RWPE1 (cell line): Measurements from ENCODE around the gene DHFR2.
"Not testable (repeated sequence)": the region's sequence is repeated elsewhere in the genome, so short reads cannot be mapped to it uniquely, and the experiment has no call there.

Experiments
- CTCF ChIA-PET: fragments of 350-600 bp; sonication (Branson Sonifier 250); formaldehyde crosslinking; extraction: SDS; loops from one replicate; lab custom pipeline; 2021; lab: Yijun Ruan, JAX
- POLR2A ChIA-PET: fragments of 400-600 bp; formaldehyde crosslinking; extraction: SDS; loops from one replicate; lab custom pipeline; 2020; ENCODE audit warnings: antibody characterized with exemption; ENCODE audit not compliant: low non-redundant PET; lab: Yijun Ruan, JAX
- DNase-seq: peaks from one replicate; pipeline ENCODE4 v3.0.0; 2012; ENCODE audit warnings: low spot score
- H3K27ac ChIP-seq: fragments of 450-650 bp; 2 replicates; pipeline ENCODE4 v1.5.1; 2017
- TF ChIP-seq, protein P1 (sequence below): fragments of 450-650 bp; conservative IDR thresholded peaks from 2 replicates; pipeline ENCODE4 v1.5.1; 2017; ENCODE audit warnings: low read depth, mild to moderate bottlenecking

DHFR2 gene

GRCh38 chr3:94063496-94064119 is 892 bp upstream of the DHFR2 start:
- CTCF ChIA-PET, result interaction anchor here (0.6 kb wide), 1 partner anchor 51 kb away, joined by 3 read pairs; no protein-coding TSS in a partner anchor
- peak overlapping the region; percentile 93 for H3K27ac ChIP-seq
- TF ChIP-seq, protein P1, sequence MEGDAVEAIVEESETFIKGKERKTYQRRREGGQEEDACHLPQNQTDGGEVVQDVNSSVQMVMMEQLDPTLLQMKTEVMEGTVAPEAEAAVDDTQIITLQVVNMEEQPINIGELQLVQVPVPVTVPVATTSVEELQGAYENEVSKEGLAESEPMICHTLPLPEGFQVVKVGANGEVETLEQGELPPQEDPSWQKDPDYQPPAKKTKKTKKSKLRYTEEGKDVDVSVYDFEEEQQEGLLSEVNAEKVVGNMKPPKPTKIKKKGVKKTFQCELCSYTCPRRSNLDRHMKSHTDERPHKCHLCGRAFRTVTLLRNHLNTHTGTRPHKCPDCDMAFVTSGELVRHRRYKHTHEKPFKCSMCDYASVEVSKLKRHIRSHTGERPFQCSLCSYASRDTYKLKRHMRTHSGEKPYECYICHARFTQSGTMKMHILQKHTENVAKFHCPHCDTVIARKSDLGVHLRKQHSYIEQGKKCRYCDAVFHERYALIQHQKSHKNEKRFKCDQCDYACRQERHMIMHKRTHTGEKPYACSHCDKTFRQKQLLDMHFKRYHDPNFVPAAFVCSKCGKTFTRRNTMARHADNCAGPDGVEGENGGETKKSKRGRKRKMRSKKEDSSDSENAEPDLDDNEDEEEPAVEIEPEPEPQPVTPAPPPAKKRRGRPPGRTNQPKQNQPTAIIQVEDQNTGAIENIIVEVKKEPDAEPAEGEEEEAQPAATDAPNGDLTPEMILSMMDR, result no peak
- POLR2A ChIA-PET, result no interaction called here
- no peak for DNase-seq

GRCh38 chr3:94061297-94061696 is 1.4 kb downstream of the DHFR2 start:
- POLR2A ChIA-PET, result no interaction called here

DNA sequence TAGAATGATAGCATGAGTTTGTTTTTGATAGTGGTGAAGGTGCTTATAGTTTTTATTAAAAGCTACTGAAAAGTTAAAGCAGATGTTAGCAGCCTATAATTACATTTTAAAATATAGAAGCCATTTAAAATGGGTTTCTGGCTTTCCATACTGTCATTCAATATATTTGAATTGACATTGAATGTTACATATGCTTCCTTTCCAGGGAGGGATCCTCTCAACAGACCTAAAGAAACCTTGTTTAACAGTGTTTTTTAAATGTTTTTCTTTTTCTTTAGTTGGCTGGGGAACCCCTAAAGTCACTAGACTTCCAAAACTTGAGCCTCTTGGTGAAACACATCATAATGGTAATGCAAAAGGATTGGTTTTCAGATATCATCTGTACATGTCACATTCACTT is 12.2 kb downstream of the DHFR2 start:
- no peak for DNase-seq
- TF ChIP-seq, protein P1, result no peak
- no peak overlapping the region for H3K27ac ChIP-seq
- CTCF ChIA-PET, result no interaction called here
- POLR2A ChIA-PET, result no interaction called here

More at GRCh38 chr3:94061297-94061696, 1.4 kb downstream of the DHFR2 start:
- CTCF ChIA-PET, result interaction anchor here (0.6 kb wide), 1 partner anchor 8 kb away, joined by 3 read pairs; no protein-coding TSS in a partner anchor
- TF ChIP-seq, protein P1, result no peak
- no peak overlapping the region for H3K27ac ChIP-seq
- no peak for DNase-seq

DNA sequence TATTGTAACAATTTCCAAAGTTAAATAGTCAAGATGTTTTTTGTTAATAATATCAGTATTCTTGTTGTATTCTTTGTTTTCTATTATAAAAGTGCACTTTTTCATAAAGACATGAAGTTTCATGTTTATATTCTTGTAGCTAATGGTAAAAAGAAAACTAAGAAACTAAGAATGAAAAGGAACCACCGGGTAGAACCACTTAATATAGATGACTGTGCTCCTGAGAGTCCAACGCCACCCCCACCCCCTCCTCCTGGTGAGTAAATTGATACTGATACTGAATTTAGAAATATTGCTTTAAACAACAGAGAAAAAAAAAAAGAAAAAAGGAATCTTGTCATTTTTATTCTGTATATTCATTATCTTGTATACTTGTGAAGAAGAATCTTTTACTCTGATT is 13.4 kb downstream of the DHFR2 start:
- TF ChIP-seq, protein P1, result no peak
- ChIA-PET CTCF (interaction anchor here (0.9 kb wide), 1 partner anchor 8 kb away, joined by 3 read pairs; no protein-coding TSS in a partner anchor), POLR2A (no interaction called here)
- no peak overlapping the region for H3K27ac ChIP-seq
- no peak for DNase-seq

- POLR2A ChIA-PET, result no interaction called here
- H3K27ac ChIP-seq, result no peak overlapping the region
- DNase-seq, result no peak
- TF ChIP-seq, protein P1, result no peak
- CTCF ChIA-PET, result no interaction called here
Measured at GRCh38 chr3:94046533-94046932, 16.2 kb downstream of the DHFR2 start.

GRCh38 chr3:94044100-94044936 is 18.4 kb downstream of the DHFR2 start:
- CTCF ChIA-PET, DNase-seq, H3K27ac ChIP-seq, POLR2A ChIA-PET: not testable (repeated sequence)
